Cardiac muscle cell (in vitro differentiated cells and primary cell): ENCODE data around the gene CENPP. TPM values are rescaled to one million over a fixed set of nuclear protein-coding genes. Genes with fewer than 3 reads are reported as not detected.

Experiments
- DNase-seq, 2 donors: peaks; one replicate each; pipeline versions ENCODE4 v3.0.0 to v3.0.0-alpha.2; 2010 to 2017; ENCODE audit warnings: low read depth in 1 of 2, low spot score in 1 of 2
- H3K27ac ChIP-seq: fragments of 200-600 bp; sonication (generic); 2 replicates; pipeline ENCODE4 v1.5.1; 2016
- H3K27me3 ChIP-seq: fragments of 200-600 bp; sonication (generic); 2 replicates; pipeline ENCODE4 v1.6.0; 2016; ENCODE audit warnings: control low read depth
- H3K36me3 ChIP-seq: fragments of 200-600 bp; sonication (generic); 2 replicates; pipeline ENCODE4 v1.5.1; 2016; ENCODE audit warnings: control low read depth
- H3K4me1 ChIP-seq: fragments of 200-600 bp; sonication (generic); 2 replicates; pipeline ENCODE4 v1.8.1; 2017; ENCODE audit warnings: low read depth, mild to moderate bottlenecking, mixed run types
- H3K4me3 ChIP-seq: fragments of 200-600 bp; sonication (generic); 2 replicates; pipeline ENCODE4 v1.5.1; 2016; ENCODE audit warnings: mild to moderate bottlenecking
- H3K9me3 ChIP-seq: fragments of 200-600 bp; sonication (generic); 2 replicates; pipeline ENCODE4 v1.5.1; 2017; ENCODE audit warnings: low read depth, mild to moderate bottlenecking, control low read depth
- polyA plus RNA-seq: library from polyadenylated mRNA; unstranded; fragments of >200 nt; fragmentation: Nextera tagmentation; extraction: Ambion mirVana; gene quantifications from 2 replicates; pipeline ENCODE4 v1.2.1, GENCODE V29; 2016
- total RNA-seq: library from RNA; depleted of rRNA; stranded (reverse); fragments of >200 nt; gene quantifications from 2 replicates; pipeline ENCODE4 v1.2.3, GENCODE V29; 2016
- TF ChIP-seq, protein P1 (sequence below): IDR thresholded peaks from 2 replicates; pipeline ENCODE4 v1.5.1; 2012; ENCODE audit warnings: low read depth, mild to moderate bottlenecking, low read length

CENPP gene
- total and polyA plus RNA-seq, 2 experiments from 2014 or later: 1.6 to 5.0 TPM

DNA sequence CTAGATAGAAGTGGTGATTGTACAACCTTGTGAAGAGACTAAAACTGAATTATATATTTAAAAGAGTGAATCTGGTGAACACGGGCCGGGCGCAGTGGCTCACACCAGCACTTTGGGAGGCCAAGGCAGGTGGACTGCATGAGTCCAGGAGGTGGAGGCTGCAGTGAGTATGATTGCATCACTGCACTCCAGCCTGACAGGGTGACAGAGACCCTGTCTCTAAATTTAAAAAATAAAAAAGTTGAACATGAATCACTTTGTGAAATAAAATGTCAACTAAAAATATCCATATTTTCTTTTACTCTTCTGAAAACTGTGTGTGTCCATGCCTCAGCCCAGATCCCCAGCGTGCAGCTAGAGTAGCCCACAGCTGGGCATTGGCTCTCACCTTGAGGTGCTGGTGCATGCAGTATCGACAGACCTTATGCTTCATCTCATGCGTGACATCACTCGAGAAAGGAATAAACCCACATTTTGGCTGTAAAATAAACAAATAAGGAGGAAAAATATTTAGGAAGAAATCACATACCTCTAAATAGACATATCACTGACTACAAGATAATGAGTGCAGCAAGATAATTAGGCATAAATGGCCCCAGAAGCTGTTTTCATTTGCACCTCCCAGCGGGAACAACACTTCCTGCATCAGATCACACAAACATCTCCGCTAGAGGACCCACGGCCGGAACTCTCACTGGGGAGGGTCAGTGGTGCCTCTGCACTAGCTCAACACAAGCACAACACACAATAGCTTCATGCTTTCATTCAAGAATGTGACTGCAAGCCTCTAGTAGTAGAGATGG is 322.1 kb downstream of the CENPP start:
- Histone ChIP-seq H3K36me3 (peaks cover 21% of the 10 kb centered on the region), H3K9me3 (no peaks in the 10 kb centered on the region), H3K27ac (no peak overlapping the region), H3K4me1 (no peaks in the 10 kb centered on the region), H3K27me3 (no peaks in the 10 kb centered on the region), H3K4me3 (no peak overlapping the region)
- no peak for DNase-seq
- TF ChIP-seq, protein P1, sequence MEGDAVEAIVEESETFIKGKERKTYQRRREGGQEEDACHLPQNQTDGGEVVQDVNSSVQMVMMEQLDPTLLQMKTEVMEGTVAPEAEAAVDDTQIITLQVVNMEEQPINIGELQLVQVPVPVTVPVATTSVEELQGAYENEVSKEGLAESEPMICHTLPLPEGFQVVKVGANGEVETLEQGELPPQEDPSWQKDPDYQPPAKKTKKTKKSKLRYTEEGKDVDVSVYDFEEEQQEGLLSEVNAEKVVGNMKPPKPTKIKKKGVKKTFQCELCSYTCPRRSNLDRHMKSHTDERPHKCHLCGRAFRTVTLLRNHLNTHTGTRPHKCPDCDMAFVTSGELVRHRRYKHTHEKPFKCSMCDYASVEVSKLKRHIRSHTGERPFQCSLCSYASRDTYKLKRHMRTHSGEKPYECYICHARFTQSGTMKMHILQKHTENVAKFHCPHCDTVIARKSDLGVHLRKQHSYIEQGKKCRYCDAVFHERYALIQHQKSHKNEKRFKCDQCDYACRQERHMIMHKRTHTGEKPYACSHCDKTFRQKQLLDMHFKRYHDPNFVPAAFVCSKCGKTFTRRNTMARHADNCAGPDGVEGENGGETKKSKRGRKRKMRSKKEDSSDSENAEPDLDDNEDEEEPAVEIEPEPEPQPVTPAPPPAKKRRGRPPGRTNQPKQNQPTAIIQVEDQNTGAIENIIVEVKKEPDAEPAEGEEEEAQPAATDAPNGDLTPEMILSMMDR: no peak

GRCh38 chr9:92648474-92648971 is 322.8 kb downstream of the CENPP start:
- Histone ChIP-seq H3K36me3 (peaks cover 17% of the 10 kb centered on the region), H3K4me3 (no peak overlapping the region), H3K4me1 (no peaks in the 10 kb centered on the region), H3K27me3 (no peaks in the 10 kb centered on the region), H3K9me3 (no peaks in the 10 kb centered on the region), H3K27ac (no peak overlapping the region)
- TF ChIP-seq, protein P1: no peak
- DNase-seq: no peak

GRCh38 chr9:92649007-92649406 is 323.3 kb downstream of the CENPP start:
- Histone ChIP-seq H3K9me3 (no peaks in the 10 kb centered on the region), H3K36me3 (peaks cover 17% of the 10 kb centered on the region), H3K4me3 (no peak overlapping the region), H3K4me1 (no peaks in the 10 kb centered on the region), H3K27ac (no peak overlapping the region), H3K27me3 (no peaks in the 10 kb centered on the region)
- TF ChIP-seq, protein P1: no peak
- no peak for DNase-seq

GRCh38 chr9:92650296-92650695 is 324.5 kb downstream of the CENPP start:
- Histone ChIP-seq H3K4me3 (no peak overlapping the region), H3K27me3 (no peaks in the 10 kb centered on the region), H3K27ac (no peak overlapping the region), H3K4me1 (no peaks in the 10 kb centered on the region), H3K9me3 (no peaks in the 10 kb centered on the region), H3K36me3 (peaks cover 10% of the 10 kb centered on the region)
- no peak for DNase-seq
- TF ChIP-seq, protein P1: no peak

GRCh38 chr9:92650839-92651621 is 325.3 kb downstream of the CENPP start:
- TF ChIP-seq, protein P1: no peak
- peak in 1 of 2 donors; percentile 98 for DNase-seq
- peak overlapping the region; percentile 30 for H3K27ac ChIP-seq
- no peak overlapping the region for H3K4me3 ChIP-seq
- H3K4me1 ChIP-seq: no peaks in the 10 kb centered on the region
- no peaks in the 10 kb centered on the region for H3K9me3 ChIP-seq
- H3K27me3 ChIP-seq: no peaks in the 10 kb centered on the region
- H3K36me3 ChIP-seq: peaks cover 10% of the 10 kb centered on the region
